ENCODE results near the gene TAF1C.

- TF ChIP-seq CTCF (IDR thresholded peaks at IDR 0.05 in 8 of 11, conservative IDR thresholded peaks at IDR 0.05 in 3 of 11) (no peak), POLR2A (IDR thresholded peaks at IDR 0.05) (no peak)
These were observed 50.3 kb downstream of the TAF1C start for GRCh38 chr16:84136331-84137125.
